Measurements from ENCODE around the gene CXCL5.

Gene CXCL5

GRCh38 chr4:73998040-73999011 lies at the start of gene CXCL5:
Gene CXCL5 (minus strand): TSS chr4:73998677. CDS start chr4:73998581, 96 bp downstream.
- peak; percentile 47 for DNase-seq

GRCh38 chr4:74047152-74047551 lies 48.7 kb upstream of the CXCL5 start:
- no peak for DNase-seq

GRCh38 chr4:74045772-74046171 lies 47.3 kb upstream of the CXCL5 start:
- no peak for DNase-seq

- DNase-seq, result no peak
These were observed 46.8 kb upstream of the CXCL5 start for GRCh38 chr4:74045247-74045646.

GRCh38 chr4:74044677-74045076 lies 46.2 kb upstream of the CXCL5 start:
- DNase-seq, result no peak

- DNase-seq, result no peak
These were observed 44.2 kb upstream of the CXCL5 start for GRCh38 chr4:74042681-74043080.

- DNase-seq, result no peak
These were observed 42.9 kb upstream of the CXCL5 start for GRCh38 chr4:74041418-74041817.

GRCh38 chr4:74039315-74039763 lies 40.9 kb upstream of the CXCL5 start:
- DNase-seq, result no peak

- DNase-seq, result peak; percentile 68
These were observed 40.2 kb upstream of the CXCL5 start, which contains the start of gene CXCL3 for GRCh38 chr4:74038425-74039314. Gene CXCL3 (minus strand): TSS chr4:74038689. CDS start chr4:74038611, 78 bp downstream.

- no peak for DNase-seq
These were observed 39.6 kb upstream of the CXCL5 start for GRCh38 chr4:74038086-74038424.

- DNase-seq, result no peak
These were observed 38.8 kb upstream of the CXCL5 start for GRCh38 chr4:74037076-74037955.

GRCh38 chr4:74033739-74034138 lies 35.3 kb upstream of the CXCL5 start:
- no peak for DNase-seq

- DNase-seq, result no peak
These were observed 33.6 kb upstream of the CXCL5 start for GRCh38 chr4:74032064-74032463.

- no peak for DNase-seq
These were observed 33.1 kb upstream of the CXCL5 start for GRCh38 chr4:74031576-74031975.

- DNase-seq, result no peak
These were observed 31.8 kb upstream of the CXCL5 start for GRCh38 chr4:74030285-74030684.

GRCh38 chr4:74028504-74028903 lies 30.0 kb upstream of the CXCL5 start:
- DNase-seq, result no peak

GRCh38 chr4:74023709-74024108 lies 25.2 kb upstream of the CXCL5 start:
- DNase-seq, result no peak

- no peak for DNase-seq
These were observed 23.1 kb upstream of the CXCL5 start for GRCh38 chr4:74021601-74022000.

GRCh38 chr4:74018771-74019170 lies 20.3 kb upstream of the CXCL5 start:
- no peak for DNase-seq

GRCh38 chr4:74018116-74018515 lies 19.6 kb upstream of the CXCL5 start:
- no peak for DNase-seq

- DNase-seq, result no peak
These were observed 17.6 kb upstream of the CXCL5 start for GRCh38 chr4:74016068-74016467.

- no peak for DNase-seq
These were observed 16.8 kb upstream of the CXCL5 start for GRCh38 chr4:74015126-74015780.
